Measurements from ENCODE around the gene KNCN.

The KNCN gene

DNA sequence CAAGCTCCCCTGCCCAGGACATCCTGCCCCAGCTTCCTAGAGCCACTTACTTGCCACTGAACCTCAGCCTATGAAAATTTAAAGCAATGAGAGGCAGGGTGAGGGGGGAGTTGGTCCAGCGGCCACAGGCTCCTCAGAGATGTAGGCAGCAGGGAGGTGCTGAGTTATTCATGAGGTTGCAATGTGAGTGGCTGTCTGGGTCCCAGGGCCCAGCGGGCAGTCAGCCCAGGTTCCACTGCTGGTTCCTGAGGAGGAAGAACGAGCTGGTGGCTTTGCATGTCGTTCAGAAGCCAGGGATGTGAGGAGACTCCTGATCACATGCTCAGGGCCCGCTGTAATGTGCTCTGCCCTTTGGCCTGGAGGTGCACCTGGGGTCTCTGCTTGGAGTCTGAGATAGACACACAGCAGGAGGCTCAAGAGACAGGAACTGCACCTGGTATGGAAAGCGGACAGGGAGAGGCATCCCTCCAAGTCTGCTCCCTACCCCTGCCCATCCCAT is at the start of gene KNCN:
Gene KNCN, minus strand, starts transcription at position 51 of the 499 bp plus-strand sequence. CDS start 432 bp downstream, outside the sequence.
- no peak for DNase-seq (ENCODE audit: low read depth)

GRCh38 chr1:46599059-46599970 is 47.9 kb upstream of the KNCN start:
- DNase-seq (ENCODE audit: low read depth), result no peak

DNA sequence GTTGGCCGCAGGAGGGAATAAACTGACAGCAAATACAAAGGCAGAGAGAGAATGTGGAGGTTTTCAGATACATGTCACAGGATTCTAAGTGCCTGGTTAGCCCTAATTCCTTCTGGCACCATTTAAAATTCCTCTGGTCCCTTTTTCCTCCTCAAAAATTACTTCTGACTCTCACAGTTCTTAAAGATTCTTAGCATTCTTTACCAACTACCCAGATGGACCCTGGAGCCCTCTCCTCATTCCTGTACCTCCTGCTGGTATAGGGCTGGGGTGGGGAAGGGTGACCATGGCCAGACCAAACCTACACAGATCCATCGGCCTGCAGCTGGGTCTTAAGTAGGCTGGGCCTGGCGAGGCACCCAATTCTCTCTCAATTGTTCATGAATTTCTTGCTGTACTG is 45.4 kb upstream of the KNCN start:
- DNase-seq (ENCODE audit: low read depth), result no peak

DNA sequence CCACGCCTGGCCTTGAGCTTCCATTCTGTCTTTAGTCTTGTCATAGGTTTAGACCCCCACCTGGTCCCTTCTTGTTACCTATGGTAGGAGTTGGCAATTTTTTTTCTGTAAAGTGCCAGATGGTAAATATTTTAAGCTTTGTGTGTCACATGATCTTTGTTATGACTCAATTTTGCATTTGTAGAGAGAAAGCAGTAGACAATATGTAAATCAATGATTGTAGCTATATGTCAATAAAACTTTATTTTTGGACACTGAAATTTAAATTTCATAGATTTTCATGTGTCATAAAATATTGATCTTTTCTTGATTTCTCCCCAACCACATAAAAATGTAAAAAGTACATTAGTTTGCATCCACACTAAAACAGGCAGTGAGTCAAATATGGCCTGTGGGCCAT is 44.6 kb upstream of the KNCN start:
- DNase-seq (ENCODE audit: low read depth), result no peak

DNA sequence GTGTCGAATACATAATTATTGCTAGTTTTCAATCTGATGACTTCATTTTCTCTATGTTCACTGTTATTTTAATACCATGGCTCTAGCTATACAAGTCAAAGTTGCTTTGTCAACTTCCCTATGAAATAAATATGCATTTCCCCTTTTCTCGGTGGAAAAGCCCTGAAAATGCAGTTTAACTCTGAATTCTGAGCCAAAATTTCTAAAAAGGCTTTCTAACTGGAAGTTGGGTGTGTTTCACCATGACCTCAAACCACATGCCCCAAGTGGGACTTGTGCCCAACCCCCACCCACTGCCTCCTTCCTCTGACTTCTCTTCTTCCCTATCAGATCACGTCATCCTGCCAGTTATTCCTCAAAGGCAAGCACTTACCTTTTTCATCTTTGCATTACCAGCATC is 43.7 kb upstream of the KNCN start:
- DNase-seq (ENCODE audit: low read depth), result no peak

DNA sequence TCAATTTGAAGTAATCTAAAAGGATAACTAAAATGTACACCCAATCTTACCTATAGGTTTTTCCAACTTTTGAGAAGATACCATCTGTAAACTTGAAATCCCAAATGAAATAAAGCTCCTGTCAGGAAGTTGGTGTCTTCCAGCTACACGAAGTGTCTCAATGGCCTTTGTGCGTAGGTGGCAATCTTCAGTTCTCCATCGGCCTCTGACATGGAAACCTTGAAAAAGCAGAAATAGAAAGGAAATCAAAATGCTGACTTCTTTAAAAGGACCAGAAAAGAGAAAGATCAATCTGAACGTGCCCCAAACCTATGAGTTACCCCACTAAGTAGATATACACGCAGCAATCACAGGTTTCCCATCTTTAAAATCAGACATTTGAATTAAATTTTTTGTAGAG is 42.6 kb upstream of the KNCN start:
- no peak for DNase-seq (ENCODE audit: low read depth)

DNA sequence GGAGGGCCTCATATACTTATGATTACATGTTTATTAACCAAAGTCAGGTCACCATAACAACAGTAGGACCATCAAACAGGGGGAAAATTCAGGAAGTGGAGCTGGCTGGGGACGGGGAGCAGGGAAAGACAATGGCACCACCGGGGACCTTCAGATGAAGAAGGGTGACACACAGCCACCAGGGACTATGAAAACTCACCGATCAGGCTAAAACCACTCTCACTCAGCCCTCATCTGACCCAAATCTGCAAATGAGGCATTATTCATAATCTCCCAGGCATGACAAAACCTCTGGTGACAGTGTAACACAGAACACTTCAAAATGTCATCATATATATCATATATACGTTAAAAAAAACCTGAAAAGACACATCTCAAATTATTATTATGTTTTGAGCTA is 41.4 kb upstream of the KNCN start:
- no peak for DNase-seq (ENCODE audit: low read depth)

- no peak for DNase-seq (ENCODE audit: low read depth)
These were observed 38.1 kb upstream of the KNCN start for GRCh38 chr1:46589529-46589928.

DNA sequence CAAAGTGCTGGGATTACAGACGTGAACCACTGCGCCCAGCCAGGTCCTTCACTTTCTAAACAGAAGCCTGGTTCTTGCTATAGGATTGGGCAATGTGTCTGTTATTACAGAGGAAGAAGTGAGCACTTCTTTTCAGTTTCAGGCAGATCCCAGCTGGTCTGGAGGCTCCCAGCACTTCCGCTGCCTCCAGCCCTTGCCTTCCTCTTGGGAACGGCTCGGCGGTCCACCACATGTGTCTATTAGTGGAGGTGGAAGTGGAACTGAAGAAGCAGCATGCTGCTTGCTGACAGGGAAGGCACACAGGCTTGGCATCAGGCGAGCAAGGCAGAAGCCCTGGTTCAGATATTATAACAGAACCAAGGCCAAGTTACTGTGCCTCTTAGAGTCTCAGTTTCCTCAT is 35.6 kb upstream of the KNCN start:
- no peak for DNase-seq (ENCODE audit: low read depth)

GRCh38 chr1:46585312-46585938 is 34.0 kb upstream of the KNCN start:
- DNase-seq (ENCODE audit: low read depth), result no peak

GRCh38 chr1:46583494-46583893 is 32.0 kb upstream of the KNCN start:
- no peak for DNase-seq (ENCODE audit: low read depth)

DNA sequence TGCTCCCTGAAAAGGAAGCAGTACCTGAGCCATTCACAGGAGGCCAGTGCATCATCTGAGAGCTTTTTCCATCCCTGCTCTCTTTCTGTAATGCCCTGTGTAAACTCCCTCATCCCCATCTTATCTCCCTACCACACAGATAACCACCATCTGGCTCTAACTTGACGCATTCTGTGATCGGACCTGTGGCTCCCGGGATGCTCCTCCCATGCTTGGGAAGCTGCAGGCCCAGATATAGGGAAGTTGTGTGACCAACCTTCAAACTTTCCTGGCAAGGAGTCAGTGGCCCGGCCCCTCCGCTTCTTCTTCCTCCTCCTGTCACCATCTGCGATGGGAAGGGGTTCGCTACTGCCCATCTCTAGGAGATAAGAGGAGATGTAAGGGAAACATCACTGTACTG is 31.5 kb upstream of the KNCN start:
- no peak for DNase-seq (ENCODE audit: low read depth)

- no peak for DNase-seq (ENCODE audit: low read depth)
These were observed 30.4 kb upstream of the KNCN start for GRCh38 chr1:46581681-46582455.

DNA sequence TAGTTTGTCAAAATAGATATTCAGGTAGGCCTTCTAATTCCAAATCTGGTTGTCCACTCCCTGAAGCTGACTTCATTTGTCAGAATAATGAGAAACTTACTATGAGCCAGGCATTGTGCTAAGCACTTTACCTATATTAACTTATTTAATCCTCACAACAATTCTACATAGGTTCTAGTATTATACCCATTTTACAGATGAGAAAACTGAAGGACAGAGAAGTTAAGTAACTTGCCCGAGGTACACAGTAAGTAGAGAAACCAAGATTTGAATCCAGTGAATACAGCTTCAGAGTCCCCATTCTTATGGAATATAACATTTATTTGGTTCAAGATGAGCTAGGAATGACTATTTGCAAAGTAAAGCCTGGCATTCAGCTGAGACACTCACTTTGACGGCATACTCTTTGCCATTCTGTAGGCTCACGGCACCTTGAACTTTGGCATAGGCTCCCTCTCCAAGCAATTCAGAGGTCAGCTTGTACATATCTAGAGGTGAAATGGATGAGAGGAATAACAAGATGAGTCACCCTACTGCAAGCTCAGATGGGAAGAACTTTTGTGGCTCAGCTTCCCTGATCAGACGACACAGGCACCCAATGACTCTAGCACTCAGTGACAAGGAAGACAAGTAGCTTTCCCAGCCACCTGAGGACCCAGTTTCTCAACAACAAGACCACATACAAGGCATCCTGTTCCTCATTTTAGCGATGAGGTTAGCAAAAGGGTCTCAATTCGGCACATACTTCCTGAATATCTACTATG is 28.9 kb upstream of the KNCN start:
- DNase-seq (ENCODE audit: low read depth), result no peak

DNA sequence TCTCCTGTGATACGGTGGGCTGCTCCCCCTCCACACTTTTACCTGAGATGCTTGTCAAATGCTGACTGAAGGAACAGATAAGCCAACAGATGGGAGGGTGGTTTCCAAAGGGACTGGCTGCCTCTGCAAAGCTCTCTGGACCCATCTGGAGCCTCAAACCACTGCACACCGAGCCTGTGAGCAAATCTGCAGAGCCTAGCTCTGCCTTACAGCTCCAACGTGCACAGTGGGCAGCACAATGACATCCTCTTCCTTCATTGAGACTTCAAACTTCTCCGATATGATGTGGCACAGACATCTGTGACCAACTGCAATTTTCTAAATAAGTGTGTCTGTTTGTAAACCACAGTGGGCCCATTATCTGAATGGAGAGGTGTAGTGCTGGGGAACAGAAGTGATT is 26.2 kb upstream of the KNCN start:
- no peak for DNase-seq (ENCODE audit: low read depth)

DNA sequence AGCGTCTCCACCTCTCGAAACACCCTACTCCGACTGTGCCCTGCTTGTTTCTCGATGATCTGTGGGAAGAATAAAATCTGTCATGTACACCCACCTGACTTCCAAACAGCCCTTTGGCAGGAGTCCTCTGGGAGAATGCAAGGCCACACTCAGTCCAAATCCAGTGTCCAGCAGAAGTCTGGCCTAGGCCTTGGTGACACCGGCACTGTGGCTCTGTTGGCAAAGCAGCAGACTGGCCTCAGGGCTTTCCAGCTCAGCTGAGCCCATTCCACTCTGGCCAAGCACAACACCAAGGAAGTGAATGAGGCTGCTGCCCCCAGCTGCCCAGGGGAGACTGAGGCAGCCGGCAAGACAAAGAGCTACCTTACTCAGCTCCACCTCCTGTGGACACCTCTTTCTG is 25.1 kb upstream of the KNCN start:
- no peak for DNase-seq (ENCODE audit: low read depth)

DNA sequence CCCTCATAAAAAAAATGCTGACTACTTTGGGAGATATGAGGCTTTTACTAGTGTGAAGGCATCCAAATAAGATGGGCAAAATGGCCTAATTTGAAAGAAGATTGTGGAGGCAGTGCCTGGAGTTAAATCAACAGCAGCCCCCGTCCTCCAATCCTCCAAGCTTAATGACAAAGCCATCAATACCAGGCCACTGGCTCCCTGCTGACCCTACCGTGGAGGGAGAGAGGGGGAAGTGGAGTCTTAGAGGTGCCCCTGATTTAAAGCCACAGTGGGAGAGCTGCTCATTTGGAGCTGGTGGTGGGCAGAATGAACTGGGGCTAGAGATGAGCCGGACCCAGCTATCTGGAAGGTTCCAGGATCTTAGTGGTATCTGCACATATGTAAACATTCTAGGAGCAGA is 24.3 kb upstream of the KNCN start:
- no peak for DNase-seq (ENCODE audit: low read depth)

- DNase-seq (ENCODE audit: low read depth), result no peak
These were observed 23.9 kb upstream of the KNCN start for GRCh38 chr1:46575300-46575699.

DNA sequence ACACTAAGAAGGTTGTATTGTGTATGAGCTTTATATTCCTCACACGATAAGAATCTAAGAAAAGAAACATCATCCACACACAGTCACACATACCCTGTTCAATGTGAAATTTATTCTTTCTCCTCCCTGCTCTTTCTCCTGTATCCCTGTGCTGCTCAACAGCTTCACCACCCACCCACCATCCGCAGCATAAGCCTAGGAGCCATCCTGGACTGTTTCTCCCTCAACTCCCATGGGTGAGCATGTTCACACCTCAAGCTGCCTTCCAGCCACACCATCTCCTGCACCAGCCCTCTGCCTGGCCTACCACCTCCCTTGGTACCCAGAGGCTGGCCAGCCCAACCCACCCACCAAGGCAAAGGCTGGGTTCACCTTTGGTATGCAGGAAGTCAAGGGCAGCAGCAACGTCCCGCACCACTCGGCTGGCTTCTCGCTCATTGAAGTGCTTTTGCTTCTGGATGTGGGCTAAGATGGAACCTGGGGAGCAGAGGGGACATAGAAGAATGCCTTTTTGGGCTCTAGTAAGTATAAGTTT is 20.3 kb upstream of the KNCN start:
- DNase-seq (ENCODE audit: low read depth), result no peak

DNA sequence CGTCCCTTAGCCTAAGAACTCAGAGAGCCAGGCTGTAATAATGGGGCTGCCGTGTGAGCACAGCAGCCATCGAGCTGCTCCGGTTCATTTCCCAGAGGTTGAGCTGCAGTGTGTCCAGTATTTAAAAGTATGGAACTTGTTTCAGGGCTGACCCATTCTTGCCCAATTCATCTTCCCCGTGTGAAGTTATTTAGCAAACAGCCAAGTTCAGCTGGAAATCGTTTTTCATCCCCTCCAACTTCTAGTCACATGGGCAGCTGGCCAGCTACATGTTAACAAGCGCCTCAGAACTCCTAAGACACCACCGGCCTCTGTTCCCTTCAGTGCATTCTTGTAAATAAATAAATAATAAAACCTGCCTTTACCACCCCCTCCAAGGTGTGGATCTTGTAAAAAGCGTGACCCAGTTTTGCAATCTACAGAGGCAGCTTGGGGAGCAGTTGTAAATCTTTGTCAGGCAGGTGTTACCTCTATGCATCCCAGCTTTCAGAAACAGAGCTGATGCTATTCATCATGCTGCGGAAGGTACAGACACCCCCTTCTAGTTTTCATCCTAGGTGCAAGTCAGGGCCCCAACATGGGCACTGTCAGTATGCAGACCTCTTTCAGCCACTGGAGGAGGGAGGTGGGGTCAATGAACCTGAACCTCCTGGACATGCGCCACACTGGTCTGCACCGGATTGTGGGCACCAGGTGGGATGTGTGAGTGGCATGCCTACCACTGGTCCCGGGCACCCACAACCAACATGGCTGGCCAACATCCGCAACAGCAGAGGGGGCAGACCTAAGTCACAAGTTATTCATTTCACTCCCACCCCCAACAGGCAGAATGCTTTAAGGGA is 18.7 kb upstream of the KNCN start:
- no peak for DNase-seq (ENCODE audit: low read depth)

DNA sequence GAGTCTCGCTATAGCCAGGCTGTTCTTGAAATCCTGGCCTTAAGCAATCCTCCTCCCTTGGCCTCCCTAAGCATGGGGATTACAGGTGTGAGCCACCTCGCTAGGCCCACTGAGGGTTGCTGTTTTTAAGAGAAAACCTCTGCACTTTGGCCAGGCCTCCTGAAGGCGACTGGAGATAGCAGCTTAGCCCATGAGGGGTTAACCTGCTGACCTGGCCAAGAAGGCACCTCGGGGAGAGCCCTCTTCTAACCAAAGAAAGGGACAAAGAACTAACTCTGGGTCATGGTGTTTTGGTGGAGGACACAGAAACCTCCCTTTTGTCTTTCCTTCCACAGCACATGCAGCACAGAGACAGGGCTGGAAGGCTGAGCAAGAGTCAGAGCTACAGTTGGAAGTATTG is 17.7 kb upstream of the KNCN start:
- no peak for DNase-seq (ENCODE audit: low read depth)

Measured in stimulated activated CD8-positive, alpha-beta memory T cell treated with anti-CD3 and anti-CD28 coated beads, Interleukin-4, amount 100 ng/mL, for 24 hours (primary cell).